HG02588 (cell line): ENCODE results near the gene REPIN1.

Experiments used
- ATAC-seq: cut with Tn5 transposase; IDR thresholded peaks from one replicate; pipeline ENCODE4 v1.9.1; 2021; ENCODE audit warnings: mild to moderate bottlenecking, moderate library complexity; ENCODE audit not compliant: unreplicated experiment

The REPIN1 gene

GRCh38 chr7:150359622-150360362 is 8.8 kb upstream of the REPIN1 start:
- no peak for ATAC-seq

GRCh38 chr7:150360363-150361058 is 8.1 kb upstream of the REPIN1 start:
- ATAC-seq: no peak

DNA sequence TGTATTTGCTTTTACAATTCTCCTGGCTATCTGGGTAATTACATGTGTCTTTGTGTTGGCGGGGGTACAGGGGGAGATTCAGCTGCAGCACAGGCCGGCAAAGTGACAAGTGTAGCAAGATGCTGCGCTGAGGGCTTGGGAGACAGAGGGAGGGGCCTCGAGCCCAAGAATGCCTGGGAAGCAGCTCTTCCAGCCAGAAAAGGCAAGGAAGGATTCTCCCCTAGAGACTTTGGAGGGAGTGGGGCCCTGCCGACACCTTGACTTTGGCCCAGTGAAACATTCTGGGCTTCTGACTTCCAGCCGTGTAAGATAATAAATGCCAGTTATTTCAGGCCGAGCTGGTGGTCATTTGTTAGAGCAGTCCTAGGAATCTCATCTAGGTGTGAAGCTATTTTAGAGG is 7.2 kb upstream of the REPIN1 start:
- no peak for ATAC-seq

DNA sequence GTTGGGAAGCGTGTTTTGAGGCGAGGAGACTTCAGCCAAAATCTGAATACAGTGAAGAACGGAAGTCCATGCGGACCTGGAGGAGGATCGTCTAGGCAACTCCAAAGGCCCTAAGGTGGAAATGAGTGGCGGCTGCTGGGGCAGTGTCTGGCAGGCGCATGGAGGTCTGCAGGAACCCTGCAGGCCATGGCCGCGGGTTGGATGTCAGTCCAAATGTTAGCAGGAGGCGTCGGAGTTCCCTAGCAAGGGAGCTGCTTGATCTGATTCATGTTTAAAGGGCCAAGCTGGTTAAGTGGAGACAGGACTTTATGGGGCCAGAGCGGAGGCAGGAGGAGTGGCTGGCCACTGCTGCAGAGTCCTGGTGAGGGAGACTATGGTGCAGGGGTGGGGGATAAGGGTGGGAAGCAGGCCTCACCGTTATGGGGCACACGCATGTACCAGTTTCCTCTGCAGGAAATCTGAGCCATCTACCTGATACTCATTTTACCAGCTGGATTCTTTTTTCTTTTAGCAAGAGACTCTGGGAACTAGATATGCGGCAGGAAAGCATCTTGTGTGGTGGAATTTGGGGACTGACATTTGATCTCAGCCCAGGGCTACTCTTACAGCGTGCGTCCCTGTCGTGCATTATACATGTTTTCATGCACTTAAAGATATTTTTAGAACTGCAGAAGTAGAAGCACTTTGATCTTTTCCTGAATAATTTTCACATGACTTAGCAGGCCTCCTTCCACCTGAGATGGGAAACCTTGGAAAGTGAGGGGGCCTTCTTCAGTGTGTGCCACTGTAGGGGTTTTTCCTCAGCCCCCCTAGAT is 6.6 kb upstream of the REPIN1 start:
- no peak for ATAC-seq

DNA sequence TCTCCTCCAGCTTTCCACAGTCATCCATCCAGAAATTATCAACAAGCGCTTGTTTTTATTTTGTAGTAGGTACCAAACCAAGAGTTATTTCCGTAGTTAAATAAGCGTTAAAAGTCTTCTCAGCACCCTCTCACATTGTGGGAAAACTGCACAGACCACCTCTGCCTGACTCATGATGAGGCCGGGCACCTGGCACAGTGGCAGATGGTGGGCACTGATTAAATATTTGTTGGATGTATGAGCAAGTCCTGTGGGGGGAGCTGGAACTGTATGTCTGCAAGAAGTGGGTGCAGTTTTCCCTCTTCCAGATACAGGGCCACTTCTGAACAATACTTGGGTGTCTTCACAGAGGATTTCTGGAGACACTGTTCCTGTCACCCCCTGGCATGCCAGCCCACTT is 5.3 kb upstream of the REPIN1 start:
- ATAC-seq: no peak

GRCh38 chr7:150363872-150364271 is 4.8 kb upstream of the REPIN1 start:
- ATAC-seq: peak; percentile 33

DNA sequence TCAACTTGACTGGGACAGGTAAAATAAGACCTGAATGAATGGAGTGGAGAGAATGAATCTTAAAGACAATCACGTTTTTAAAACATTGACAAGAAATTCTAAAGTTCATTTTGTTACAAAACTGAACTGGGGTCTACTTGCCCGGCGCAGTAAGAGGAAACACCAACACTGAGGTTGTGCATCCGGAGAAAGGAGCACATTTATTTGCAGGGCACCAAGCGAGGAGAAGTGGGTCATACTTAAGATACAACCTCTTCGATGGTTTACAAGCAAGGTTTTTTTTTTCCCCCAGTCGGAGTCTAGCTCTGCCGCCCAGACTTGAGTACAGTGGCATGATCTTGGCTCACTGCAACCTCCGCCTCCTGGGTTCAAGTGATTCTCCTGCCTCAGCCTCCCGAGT is 3.4 kb upstream of the REPIN1 start:
- ATAC-seq: no peak

DNA sequence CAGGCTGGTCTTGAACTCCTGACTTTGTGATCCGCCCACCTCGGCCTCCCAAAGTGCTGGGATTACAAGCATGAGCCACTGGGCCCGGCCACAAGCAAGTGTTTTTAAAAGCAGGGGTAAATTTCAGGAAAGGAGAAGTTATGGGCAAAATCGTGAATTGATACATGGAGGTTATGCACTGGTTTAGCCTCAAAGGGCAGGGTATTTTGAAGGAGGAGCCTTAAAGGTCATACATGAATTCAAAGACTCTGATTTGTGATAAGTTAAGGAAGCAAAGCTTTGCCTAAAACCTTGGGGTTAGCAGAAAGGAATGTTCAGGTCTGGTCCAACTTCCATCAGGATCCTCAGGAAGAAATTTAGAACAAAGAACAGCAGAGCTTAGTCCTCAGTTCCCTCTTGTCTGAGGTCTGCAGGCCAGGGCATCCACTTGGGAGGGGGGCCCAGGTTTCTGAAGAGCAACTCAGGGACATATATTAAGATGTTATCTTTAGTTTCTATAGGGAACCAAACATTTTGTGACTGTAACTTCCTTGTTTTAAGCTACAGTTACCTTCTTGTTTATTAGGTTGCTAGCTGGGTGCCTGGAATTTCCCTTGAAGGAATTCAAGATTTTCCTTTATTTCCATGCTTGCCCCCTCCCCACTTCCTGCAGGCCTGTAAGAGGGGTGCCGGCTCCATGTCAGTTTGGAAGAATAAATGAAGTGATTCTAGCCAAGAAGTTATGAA is 2.8 kb upstream of the REPIN1 start:
- ATAC-seq: no peak

DNA sequence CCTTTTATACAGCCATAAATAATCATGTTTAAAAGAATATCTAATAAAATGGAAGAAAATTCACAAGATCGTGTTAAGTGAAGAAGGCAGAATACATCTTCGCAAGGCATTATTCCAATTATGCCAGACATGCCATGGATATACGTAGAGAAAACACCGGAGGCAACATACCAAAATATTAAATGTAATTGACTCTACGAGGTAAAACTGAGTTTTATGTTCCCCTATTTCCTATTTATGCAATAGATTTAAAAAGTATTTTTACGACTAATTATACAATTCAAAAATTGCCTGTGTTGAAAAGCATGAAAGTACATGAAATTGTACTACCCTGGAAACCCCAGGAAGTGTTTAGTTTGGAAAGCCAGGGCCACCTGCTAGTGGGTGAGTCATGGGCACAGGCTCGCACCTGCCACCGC is 936 bp upstream of the REPIN1 start:
- no peak for ATAC-seq

- ATAC-seq: peak; percentile 38
Measured at GRCh38 chr7:150368884-150369747, 494 bp downstream of the REPIN1 start.

DNA sequence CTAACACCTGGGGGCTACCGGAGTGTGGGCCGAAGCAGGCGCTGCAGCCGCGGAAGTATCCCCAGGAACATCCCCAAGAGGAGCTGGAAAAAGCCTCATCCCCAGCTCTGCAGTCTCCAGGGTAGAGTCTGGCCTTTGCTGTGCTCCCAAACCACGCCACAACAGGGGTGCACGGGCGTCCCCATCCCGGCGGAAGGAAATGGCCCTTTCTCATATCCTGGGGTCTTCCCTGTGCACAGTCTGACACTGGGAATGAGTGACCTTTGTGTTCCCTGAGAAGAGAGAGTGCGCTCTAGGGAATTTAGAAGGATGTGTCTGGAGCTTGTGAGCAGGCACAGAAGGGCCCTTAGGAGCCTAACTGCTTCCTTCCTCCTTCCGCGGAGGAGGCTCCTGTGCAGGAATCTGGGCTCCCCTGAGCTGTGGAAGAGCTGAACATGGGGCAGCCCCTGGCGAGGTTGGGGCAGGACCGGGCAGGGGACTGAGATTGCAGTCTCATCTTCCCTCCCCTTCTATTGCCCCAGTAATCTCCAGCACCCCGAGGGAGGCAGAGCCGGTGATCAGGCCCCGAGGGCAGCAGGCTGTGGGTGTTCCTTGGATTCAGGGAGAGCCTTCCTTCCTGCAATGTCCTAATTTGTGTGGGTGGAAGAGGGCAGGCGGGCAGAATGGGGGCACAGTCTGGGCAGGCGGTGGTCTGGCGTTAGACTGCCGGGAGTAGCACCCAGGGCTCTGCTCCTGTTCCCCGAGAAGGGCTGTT is 1.3 kb downstream of the REPIN1 start:
- no peak for ATAC-seq

- ATAC-seq: no peak
Measured at GRCh38 chr7:150370612-150371071, 2.0 kb downstream of the REPIN1 start.

- ATAC-seq: no peak
Measured at GRCh38 chr7:150371131-150371995, 2.7 kb downstream of the REPIN1 start.

- no peak for ATAC-seq
Measured at GRCh38 chr7:150371996-150372270, 3.3 kb downstream of the REPIN1 start.

DNA sequence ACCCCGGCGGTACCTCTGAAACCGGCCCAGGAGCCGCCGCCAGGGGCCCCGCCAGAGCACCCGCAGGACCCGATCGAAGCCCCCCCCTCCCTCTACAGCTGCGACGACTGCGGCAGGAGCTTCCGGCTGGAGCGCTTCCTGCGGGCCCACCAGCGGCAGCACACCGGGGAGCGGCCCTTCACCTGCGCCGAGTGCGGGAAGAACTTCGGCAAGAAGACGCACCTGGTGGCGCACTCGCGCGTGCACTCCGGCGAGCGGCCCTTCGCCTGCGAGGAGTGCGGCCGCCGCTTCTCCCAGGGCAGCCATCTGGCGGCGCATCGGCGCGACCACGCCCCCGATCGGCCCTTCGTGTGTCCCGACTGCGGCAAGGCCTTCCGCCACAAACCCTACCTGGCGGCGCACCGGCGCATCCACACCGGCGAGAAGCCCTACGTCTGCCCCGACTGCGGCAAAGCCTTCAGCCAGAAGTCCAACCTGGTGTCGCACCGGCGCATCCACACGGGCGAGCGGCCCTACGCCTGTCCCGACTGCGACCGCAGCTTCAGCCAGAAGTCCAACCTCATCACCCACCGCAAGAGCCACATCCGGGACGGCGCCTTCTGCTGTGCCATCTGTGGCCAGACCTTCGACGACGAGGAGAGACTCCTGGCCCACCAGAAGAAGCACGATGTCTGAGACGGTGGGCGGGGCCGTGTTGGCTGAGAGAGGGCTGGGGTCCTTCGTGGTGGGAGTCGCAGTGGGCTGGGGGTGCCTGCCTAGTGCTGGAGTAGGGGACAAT is 3.8 kb downstream of the REPIN1 start:
- ATAC-seq: no peak

- ATAC-seq: no peak
Measured at GRCh38 chr7:150373049-150373801, 4.6 kb downstream of the REPIN1 start.

DNA sequence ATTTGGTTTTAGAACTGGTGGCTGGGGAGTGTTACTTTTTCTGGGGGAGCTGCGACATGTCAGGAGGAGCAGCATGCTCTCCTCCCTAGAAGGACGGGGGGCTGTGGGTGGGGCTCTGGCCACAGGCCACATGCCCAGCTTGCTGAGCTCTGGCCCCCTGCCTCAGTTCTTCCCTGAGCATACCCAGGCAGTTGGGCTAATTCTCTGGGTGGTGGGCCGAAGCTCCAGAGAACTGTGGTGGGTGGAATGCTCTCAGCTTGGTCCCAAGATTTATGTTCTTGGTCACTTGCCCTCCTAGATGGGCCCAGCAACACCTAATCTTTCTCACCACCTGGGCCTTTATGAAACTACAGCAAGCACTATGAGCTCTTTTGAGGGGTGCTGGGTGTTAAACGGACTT is 5.4 kb downstream of the REPIN1 start:
- ATAC-seq: no peak
